KOPT-K1 (cell line): ENCODE results near the gene CRISP1.

Experiments used
- H3K27ac ChIP-seq: fragments of 200-600 bp; sonication (generic); 2 replicates; pipeline ENCODE4 v1.5.1; 2016; ENCODE audit warnings: antibody characterized with exemption, mild to moderate bottlenecking, low read depth, low read length; ENCODE audit not compliant: poor library complexity, severe bottlenecking
- H3K36me3 ChIP-seq: fragments of 200-600 bp; sonication (generic); 2 replicates; pipeline ENCODE4 v1.5.1; 2017; ENCODE audit warnings: antibody characterized with exemption, mild to moderate bottlenecking, low read length, moderate library complexity; ENCODE audit not compliant: insufficient read depth
- H3K9me3 ChIP-seq: fragments of 200-600 bp; sonication (generic); 2 replicates; pipeline ENCODE4 v1.5.1; 2017; ENCODE audit warnings: antibody characterized with exemption, low read length, mild to moderate bottlenecking; ENCODE audit not compliant: insufficient read depth, poor library complexity, severe bottlenecking

The CRISP1 gene

DNA sequence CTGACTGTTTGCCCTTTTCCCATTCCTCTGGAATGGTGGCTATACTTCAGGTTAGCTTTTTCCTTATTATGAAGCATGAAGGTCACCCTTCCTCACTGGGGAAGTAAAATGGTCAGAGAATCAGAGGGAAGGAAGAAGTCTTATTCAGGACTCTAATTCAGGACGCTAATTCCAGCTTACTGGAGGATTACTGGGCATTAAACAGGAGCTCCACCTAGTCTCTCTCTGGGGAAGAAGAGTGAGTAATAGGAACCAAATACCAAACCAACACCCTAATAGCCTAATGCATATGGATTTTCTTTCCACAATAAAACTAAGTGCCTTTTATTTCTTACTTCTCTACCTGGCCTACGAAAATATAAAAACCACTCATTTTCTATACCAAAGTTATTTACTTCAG, 10.1 kb downstream of the CRISP1 start:
- no peaks in the 10 kb centered on the region for H3K36me3 ChIP-seq
- no peaks in the 10 kb centered on the region for H3K9me3 ChIP-seq
- H3K27ac ChIP-seq, result no peak overlapping the region

GRCh38 chr6:49855221-49855620, 11.1 kb downstream of the CRISP1 start:
- Histone ChIP-seq H3K36me3 (no peaks in the 10 kb centered on the region), H3K27ac (no peak overlapping the region), H3K9me3 (no peaks in the 10 kb centered on the region)

GRCh38 chr6:49852975-49853374, 13.4 kb downstream of the CRISP1 start:
- no peaks in the 10 kb centered on the region for H3K9me3 ChIP-seq
- no peaks in the 10 kb centered on the region for H3K36me3 ChIP-seq
- H3K27ac ChIP-seq, result no peak overlapping the region

GRCh38 chr6:49849213-49849907, 17.0 kb downstream of the CRISP1 start:
- Histone ChIP-seq H3K36me3 (no peaks in the 10 kb centered on the region), H3K27ac (no peak overlapping the region), H3K9me3 (no peaks in the 10 kb centered on the region)

DNA sequence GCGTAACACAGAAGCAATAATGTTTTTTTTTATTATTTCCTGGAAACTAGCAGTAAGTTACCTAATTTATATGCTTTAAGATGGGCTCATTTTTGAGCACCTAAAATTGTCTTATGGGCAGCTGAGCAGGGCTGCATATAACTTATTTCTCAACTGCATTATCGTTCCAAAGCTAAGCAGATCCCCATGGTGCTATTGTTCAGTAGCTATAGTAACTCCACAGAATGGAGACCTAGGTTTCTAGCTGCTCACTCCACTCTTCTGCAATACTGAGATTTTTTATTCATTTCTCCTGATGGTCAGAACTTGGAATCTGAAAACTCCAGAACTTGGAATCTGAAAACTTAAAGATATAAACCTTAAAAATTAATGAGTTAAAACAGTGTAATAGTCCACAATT, 18.7 kb downstream of the CRISP1 start:
- Histone ChIP-seq H3K36me3 (no peaks in the 10 kb centered on the region), H3K9me3 (no peaks in the 10 kb centered on the region), H3K27ac (no peak overlapping the region)

GRCh38 chr6:49847014-49847413, 19.3 kb downstream of the CRISP1 start:
- no peaks in the 10 kb centered on the region for H3K36me3 ChIP-seq
- H3K9me3 ChIP-seq, result no peaks in the 10 kb centered on the region
- no peak overlapping the region for H3K27ac ChIP-seq

DNA sequence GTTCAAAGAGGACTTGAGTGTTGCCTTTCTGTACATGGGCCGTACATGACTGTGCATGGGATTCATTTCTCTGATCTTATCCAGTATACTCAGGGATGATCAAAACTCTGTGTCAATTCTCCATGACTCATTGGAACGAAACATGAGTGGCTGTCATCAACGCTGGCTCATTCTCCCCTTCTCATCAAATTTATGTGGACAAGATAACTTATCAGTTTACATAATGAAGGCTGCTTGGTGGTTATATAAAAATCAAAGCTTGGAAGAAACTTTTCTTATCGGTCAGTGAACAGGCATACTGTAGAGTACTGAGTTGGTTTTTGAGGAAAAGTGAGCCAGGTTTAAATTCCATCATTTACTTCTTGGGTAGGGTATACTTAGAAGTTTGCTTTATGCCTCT, 24.9 kb downstream of the CRISP1 start:
- H3K36me3 ChIP-seq, result no peaks in the 10 kb centered on the region
- H3K27ac ChIP-seq, result no peak overlapping the region
- H3K9me3 ChIP-seq, result no peaks in the 10 kb centered on the region

- Histone ChIP-seq H3K9me3 (no peaks in the 10 kb centered on the region), H3K36me3 (no peaks in the 10 kb centered on the region), H3K27ac (no peak overlapping the region)
These were observed 26.4 kb downstream of the CRISP1 start for GRCh38 chr6:49839957-49840356.

- H3K36me3 ChIP-seq, result no peaks in the 10 kb centered on the region
- H3K9me3 ChIP-seq, result no peaks in the 10 kb centered on the region
- H3K27ac ChIP-seq, result no peak overlapping the region
These were observed 27.2 kb downstream of the CRISP1 start for GRCh38 chr6:49839162-49839561.

DNA sequence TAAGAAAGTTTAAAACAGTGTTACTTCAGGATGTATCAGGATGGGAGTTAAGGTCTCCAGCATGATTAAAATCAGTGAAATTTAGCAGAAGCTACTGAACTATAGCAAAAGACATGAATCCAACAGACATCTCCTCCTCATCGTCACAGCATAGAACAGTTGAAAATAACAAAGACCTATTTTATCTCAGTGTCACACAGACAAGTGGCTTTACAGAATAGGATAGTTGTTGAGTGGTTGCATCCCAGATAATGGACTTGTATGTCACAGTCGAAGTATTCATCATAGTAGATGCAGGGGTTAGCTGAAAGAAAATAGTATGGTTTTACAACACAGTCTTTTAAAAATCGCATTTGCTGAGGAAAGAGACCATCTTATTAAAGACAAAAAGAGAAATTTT, 31.2 kb downstream of the CRISP1 start:
- Histone ChIP-seq H3K27ac (no peak overlapping the region), H3K9me3 (no peaks in the 10 kb centered on the region), H3K36me3 (no peaks in the 10 kb centered on the region)

- no peaks in the 10 kb centered on the region for H3K36me3 ChIP-seq
- no peak overlapping the region for H3K27ac ChIP-seq
- no peaks in the 10 kb centered on the region for H3K9me3 ChIP-seq
These were observed 32.9 kb downstream of the CRISP1 start for GRCh38 chr6:49833386-49833785.

DNA sequence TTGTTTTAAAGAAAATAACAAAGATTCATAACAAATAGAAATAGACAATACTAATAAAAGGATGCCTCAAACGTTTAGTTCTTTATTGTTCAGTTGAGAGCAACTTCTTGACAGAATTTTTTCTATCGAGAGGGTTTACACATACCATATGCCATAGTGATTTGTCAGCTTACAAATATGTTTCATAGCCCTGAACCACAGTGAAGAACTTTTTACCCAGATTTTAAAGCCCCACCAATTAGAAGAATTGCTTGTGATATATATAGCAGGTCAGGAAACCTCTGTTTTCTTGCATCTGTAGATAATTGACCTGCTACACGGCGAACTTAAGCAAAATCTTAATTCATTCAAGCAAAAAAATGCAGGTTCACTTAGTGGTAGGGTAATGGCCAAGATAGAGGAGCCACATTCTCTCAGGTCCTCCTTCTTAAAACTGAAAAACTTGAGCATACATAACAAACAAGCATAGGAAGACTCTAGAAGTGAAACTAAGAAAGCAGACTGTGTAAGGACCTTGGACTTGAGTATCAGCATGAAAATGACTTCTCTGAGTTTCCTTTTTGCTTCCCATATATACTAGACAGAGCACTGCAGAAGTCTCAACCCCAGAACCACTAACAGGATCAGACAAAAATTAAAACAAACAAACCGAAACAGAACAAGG, 39.5 kb downstream of the CRISP1 start:
- Histone ChIP-seq H3K27ac (no peak overlapping the region), H3K9me3 (no peaks in the 10 kb centered on the region), H3K36me3 (no peaks in the 10 kb centered on the region)

DNA sequence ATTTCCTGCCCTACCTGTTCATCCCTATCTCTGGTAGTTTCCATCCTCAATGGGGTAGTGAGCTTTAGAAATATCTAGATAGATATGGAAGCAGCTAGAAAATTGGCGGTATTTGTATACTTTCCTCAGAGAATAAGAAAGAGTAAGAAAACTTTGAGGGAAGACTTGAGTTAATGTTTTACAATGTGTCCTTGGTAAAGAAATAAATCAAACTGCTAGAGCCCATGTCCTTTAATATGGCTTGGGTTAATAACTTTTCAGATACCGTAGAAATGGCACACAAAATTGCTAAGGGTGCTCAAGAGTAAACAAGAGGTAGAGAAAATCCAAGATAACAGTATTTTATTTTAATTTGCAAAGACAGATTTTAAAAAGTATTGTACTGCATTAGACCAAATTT, 51.2 kb downstream of the CRISP1 start:
- no peaks in the 10 kb centered on the region for H3K36me3 ChIP-seq
- no peak overlapping the region for H3K27ac ChIP-seq
- H3K9me3 ChIP-seq, result no peaks in the 10 kb centered on the region

- Histone ChIP-seq H3K9me3 (no peaks in the 10 kb centered on the region), H3K27ac (no peak overlapping the region), H3K36me3 (no peaks in the 10 kb centered on the region)
These were observed 53.1 kb downstream of the CRISP1 start for GRCh38 chr6:49813248-49813647.

DNA sequence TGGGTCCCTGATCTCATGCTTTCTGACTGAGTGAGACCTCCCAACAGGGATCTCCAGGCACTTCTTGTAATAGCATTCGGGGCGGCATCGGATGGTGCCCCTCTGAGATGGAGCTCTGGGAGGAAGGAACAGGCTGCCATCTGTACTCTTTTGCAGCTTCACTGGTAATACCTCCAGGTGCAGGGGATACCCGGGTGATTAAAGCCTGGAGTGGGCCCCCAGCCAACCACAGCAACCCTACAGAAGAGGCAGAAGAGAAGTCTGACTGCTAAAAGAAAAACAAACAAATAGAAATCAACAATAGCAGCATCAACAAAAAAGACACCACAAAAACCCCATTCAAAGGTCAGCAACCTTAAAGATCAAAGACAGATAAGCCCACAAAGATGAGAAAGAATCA, 60.2 kb downstream of the CRISP1 start:
- Histone ChIP-seq H3K9me3 (no peaks in the 10 kb centered on the region), H3K27ac (no peak overlapping the region)

DNA sequence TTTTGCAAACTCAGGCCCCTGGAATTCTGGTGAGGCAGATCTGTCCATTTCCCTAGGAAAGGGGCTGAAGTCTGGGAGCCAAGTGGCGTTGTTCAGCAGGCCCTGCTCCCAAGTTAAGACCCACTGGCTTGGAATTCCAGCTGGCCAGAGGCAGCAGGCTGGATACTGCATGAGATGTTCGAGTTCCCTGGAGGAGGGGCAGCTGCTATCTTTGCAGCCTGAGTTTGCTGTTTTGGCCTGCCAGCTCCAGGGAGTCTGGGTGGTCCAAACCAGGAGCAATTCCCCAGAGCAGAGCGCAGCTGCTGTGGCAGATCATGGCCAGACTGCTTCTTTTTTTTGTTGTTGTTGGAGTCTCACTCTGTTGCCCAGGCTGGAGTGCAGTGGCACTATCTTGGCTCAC, 61.1 kb downstream of the CRISP1 start:
- H3K36me3 ChIP-seq, result no peaks in the 10 kb centered on the region
- no peaks in the 10 kb centered on the region for H3K9me3 ChIP-seq
- H3K27ac ChIP-seq, result no peak overlapping the region

More for the DNA sequence above, 60.2 kb downstream of the CRISP1 start:
- no peaks in the 10 kb centered on the region for H3K36me3 ChIP-seq
